Panc1 (cell line): ENCODE results near the gene EFHB.

Experiments used
- TCF7L2 ChIP-seq: IDR thresholded peaks from 2 replicates; pipeline ENCODE4 v1.6.1; 2011; ENCODE audit warnings: mild to moderate bottlenecking, low read depth, low read length, inconsistent platforms
- TF ChIP-seq, protein P1 (sequence below): fragments of 450-650 bp; IDR thresholded peaks from 2 replicates; pipeline ENCODE4 v1.5.1; 2017; ENCODE audit warnings: mild to moderate bottlenecking
- TF ChIP-seq, protein P2 (sequence below), 2 experiments: IDR thresholded peaks; 2 replicates each; pipeline ENCODE4 v1.6.1; 2011 to 2012; ENCODE audit warnings: low read depth in 2 of 2, control low read depth in 1 of 2, low read length in 1 of 2, mild to moderate bottlenecking in 1 of 2, moderate library complexity in 1 of 2; ENCODE audit not compliant: insufficient read depth in 1 of 2

DNA sequence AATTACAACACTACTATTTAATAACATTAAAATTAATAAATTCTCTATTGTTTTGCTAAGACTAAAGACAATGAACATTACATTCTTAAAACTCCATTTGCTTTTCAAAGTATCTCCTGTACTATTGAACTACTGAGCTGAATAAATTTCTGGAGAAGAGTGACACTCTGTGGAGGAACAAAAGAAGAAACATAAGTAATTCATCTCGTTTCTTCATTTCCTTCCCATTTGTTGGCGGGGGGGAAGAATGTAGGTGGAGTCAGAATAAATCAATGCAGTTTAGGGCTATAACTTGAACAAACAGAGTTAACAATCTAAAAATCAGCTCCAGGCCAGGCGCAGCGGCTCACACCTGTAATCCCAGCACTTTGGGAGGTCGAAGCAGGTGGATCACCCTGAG lies 32.7 kb downstream of the EFHB start:
- TF ChIP-seq, protein P1, sequence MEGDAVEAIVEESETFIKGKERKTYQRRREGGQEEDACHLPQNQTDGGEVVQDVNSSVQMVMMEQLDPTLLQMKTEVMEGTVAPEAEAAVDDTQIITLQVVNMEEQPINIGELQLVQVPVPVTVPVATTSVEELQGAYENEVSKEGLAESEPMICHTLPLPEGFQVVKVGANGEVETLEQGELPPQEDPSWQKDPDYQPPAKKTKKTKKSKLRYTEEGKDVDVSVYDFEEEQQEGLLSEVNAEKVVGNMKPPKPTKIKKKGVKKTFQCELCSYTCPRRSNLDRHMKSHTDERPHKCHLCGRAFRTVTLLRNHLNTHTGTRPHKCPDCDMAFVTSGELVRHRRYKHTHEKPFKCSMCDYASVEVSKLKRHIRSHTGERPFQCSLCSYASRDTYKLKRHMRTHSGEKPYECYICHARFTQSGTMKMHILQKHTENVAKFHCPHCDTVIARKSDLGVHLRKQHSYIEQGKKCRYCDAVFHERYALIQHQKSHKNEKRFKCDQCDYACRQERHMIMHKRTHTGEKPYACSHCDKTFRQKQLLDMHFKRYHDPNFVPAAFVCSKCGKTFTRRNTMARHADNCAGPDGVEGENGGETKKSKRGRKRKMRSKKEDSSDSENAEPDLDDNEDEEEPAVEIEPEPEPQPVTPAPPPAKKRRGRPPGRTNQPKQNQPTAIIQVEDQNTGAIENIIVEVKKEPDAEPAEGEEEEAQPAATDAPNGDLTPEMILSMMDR, result peak; percentile 7; the same call in 1 of the 2 replicates
- TF ChIP-seq, protein P2, sequence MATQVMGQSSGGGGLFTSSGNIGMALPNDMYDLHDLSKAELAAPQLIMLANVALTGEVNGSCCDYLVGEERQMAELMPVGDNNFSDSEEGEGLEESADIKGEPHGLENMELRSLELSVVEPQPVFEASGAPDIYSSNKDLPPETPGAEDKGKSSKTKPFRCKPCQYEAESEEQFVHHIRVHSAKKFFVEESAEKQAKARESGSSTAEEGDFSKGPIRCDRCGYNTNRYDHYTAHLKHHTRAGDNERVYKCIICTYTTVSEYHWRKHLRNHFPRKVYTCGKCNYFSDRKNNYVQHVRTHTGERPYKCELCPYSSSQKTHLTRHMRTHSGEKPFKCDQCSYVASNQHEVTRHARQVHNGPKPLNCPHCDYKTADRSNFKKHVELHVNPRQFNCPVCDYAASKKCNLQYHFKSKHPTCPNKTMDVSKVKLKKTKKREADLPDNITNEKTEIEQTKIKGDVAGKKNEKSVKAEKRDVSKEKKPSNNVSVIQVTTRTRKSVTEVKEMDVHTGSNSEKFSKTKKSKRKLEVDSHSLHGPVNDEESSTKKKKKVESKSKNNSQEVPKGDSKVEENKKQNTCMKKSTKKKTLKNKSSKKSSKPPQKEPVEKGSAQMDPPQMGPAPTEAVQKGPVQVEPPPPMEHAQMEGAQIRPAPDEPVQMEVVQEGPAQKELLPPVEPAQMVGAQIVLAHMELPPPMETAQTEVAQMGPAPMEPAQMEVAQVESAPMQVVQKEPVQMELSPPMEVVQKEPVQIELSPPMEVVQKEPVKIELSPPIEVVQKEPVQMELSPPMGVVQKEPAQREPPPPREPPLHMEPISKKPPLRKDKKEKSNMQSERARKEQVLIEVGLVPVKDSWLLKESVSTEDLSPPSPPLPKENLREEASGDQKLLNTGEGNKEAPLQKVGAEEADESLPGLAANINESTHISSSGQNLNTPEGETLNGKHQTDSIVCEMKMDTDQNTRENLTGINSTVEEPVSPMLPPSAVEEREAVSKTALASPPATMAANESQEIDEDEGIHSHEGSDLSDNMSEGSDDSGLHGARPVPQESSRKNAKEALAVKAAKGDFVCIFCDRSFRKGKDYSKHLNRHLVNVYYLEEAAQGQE (IDR thresholded peaks at IDR 0.05; ENCODE audit: insufficient read depth in 1 of 2, low read depth in 2 of 2, low read length in 1 of 2), result no peak
- TF ChIP-seq TCF7L2, result no peak
